SK-N-SH treated with all-trans-retinoic acid at 6 μM for 48 hours (cell line): Measurements from ENCODE around the gene MTREX.

Experiments used
- ATAC-seq: fragments of 200-7000 bp; cut with Tn5 transposase; 3 replicates; pipeline ENCODE4 v1.9.1; 2020; ENCODE audit warnings: mild to moderate bottlenecking, moderate library complexity
- BACH2 ChIP-seq: fragments of 250-450 bp; sonication (Bioruptor Pico); IDR thresholded peaks from 2 replicates; pipeline ENCODE4 v1.9.0; 2021; ENCODE audit warnings: mild to moderate bottlenecking, borderline replicate concordance
- CREB5 ChIP-seq: fragments of 250-450 bp; sonication (Bioruptor Pico); IDR thresholded peaks from 2 replicates; pipeline ENCODE4 v1.5.1; 2020; ENCODE audit warnings: low read depth, mild to moderate bottlenecking, moderate library complexity
- CSDC2 ChIP-seq: fragments of 250-450 bp; sonication (Bioruptor Pico); IDR thresholded peaks from 2 replicates; pipeline ENCODE4 v1.5.0; 2020; ENCODE audit warnings: mild to moderate bottlenecking, moderate library complexity
- ESRRG ChIP-seq: fragments of 250-450 bp; sonication (Bioruptor Pico); IDR thresholded peaks from 2 replicates; pipeline ENCODE4 v1.6.1; 2021; ENCODE audit warnings: mild to moderate bottlenecking
- GLIS3 ChIP-seq: fragments of 250-450 bp; sonication (Bioruptor Pico); IDR thresholded peaks from 2 replicates; pipeline ENCODE4 v1.5.0; 2020; ENCODE audit warnings: mild to moderate bottlenecking, moderate library complexity
- ISL1 ChIP-seq: fragments of 250-450 bp; sonication (Bioruptor Pico); IDR thresholded peaks from 2 replicates; pipeline ENCODE4 v2.1.2; 2022; ENCODE audit warnings: mild to moderate bottlenecking, moderate library complexity
- PATZ1 ChIP-seq: fragments of 250-450 bp; sonication (Bioruptor Pico); IDR thresholded peaks from 2 replicates; pipeline ENCODE4 v1.8.0; 2020; ENCODE audit warnings: mild to moderate bottlenecking, moderate library complexity, borderline replicate concordance
- POU6F1 ChIP-seq: fragments of 250-450 bp; sonication (Bioruptor Pico); IDR thresholded peaks from 2 replicates; pipeline ENCODE4 v1.8.0; 2021; ENCODE audit warnings: low read depth, mild to moderate bottlenecking, moderate library complexity, borderline replicate concordance
- PPARA ChIP-seq: fragments of 250-450 bp; sonication (Bioruptor Pico); IDR thresholded peaks from 2 replicates; pipeline ENCODE4 v1.5.0; 2020; ENCODE audit warnings: mild to moderate bottlenecking, borderline replicate concordance
- RARB ChIP-seq: fragments of 250-450 bp; sonication (Bioruptor Pico); IDR thresholded peaks from 2 replicates; pipeline ENCODE4 v1.8.0; 2021; ENCODE audit warnings: mild to moderate bottlenecking, moderate library complexity
- SNAI2 ChIP-seq: fragments of 250-450 bp; sonication (Bioruptor Pico); IDR thresholded peaks from 2 replicates; pipeline ENCODE4 v1.5.0; 2020; ENCODE audit warnings: mild to moderate bottlenecking, moderate library complexity
- TCF4 ChIP-seq: fragments of 250-450 bp; sonication (Bioruptor Pico); IDR thresholded peaks from 2 replicates; pipeline ENCODE4 v1.8.0; 2021; ENCODE audit warnings: mild to moderate bottlenecking, moderate library complexity, borderline replicate concordance
- TOX ChIP-seq: fragments of 250-450 bp; sonication (Bioruptor Pico); IDR thresholded peaks from 2 replicates; pipeline ENCODE4 v1.8.0; 2021; ENCODE audit warnings: mild to moderate bottlenecking, moderate library complexity, borderline replicate concordance
- TSHZ2 ChIP-seq: fragments of 250-450 bp; sonication (Bioruptor Pico); IDR thresholded peaks from 2 replicates; pipeline ENCODE4 v1.5.0; 2020; ENCODE audit warnings: mild to moderate bottlenecking, moderate library complexity
- ZC3H10 ChIP-seq: fragments of 250-450 bp; sonication (Bioruptor Pico); IDR thresholded peaks from 2 replicates; pipeline ENCODE4 v1.5.1; 2021; ENCODE audit warnings: mild to moderate bottlenecking, moderate library complexity
- ZFP3 ChIP-seq: fragments of 250-450 bp; sonication (Bioruptor Pico); IDR thresholded peaks from 2 replicates; pipeline ENCODE4 v1.5.0; 2020; ENCODE audit warnings: mild to moderate bottlenecking, moderate library complexity
- ZFP30 ChIP-seq: fragments of 450-650 bp; formaldehyde crosslinking; IDR thresholded peaks from 2 replicates; pipeline ENCODE4 v1.5.0; 2022; ENCODE audit warnings: mild to moderate bottlenecking, moderate library complexity
- ZNF8 ChIP-seq: fragments of 450-650 bp; formaldehyde crosslinking; IDR thresholded peaks from 2 replicates; pipeline ENCODE4 v1.5.0; 2020; ENCODE audit warnings: mild to moderate bottlenecking, moderate library complexity

The MTREX gene

GRCh38 chr5:55459572-55459971 lies 151.8 kb downstream of the MTREX start:
- no peak for TF ChIP-seq GLIS3
- TF ChIP-seq TSHZ2 = no peak
- TF ChIP-seq ISL1 = no peak
- no peak for TF ChIP-seq ESRRG (CRISPR knock-in tag)
- no peak for TF ChIP-seq BACH2 (CRISPR knock-in tag)
- TF ChIP-seq CSDC2 = no peak
- no peak for TF ChIP-seq TOX
- no peak for TF ChIP-seq PATZ1
- no peak for TF ChIP-seq SNAI2
- no peak for TF ChIP-seq ZFP30 (CRISPR knock-in tag)
- no peak for TF ChIP-seq ZC3H10 (CRISPR knock-in tag)
- ATAC-seq = no peak

GRCh38 chr5:55463613-55464012 lies 155.8 kb downstream of the MTREX start:
- ATAC-seq = no peak
- TF ChIP-seq SNAI2 = no peak
- no peak for TF ChIP-seq ESRRG (CRISPR knock-in tag)
- no peak for TF ChIP-seq POU6F1 (CRISPR knock-in tag)
- TF ChIP-seq PPARA (CRISPR knock-in tag) = no peak
- no peak for TF ChIP-seq TSHZ2

GRCh38 chr5:55467862-55468551 lies 160.2 kb downstream of the MTREX start:
- no peak for ATAC-seq

More at GRCh38 chr5:55467862-55468551, 160.2 kb downstream of the MTREX start:
- TF ChIP-seq RARB (CRISPR knock-in tag) (no peak), TCF4 (CRISPR knock-in tag) (no peak), ZNF8 (CRISPR knock-in tag) (no peak), POU6F1 (CRISPR knock-in tag) (no peak), PATZ1 (no peak), ZFP3 (CRISPR knock-in tag) (no peak), ZC3H10 (CRISPR knock-in tag) (no peak), ZFP30 (CRISPR knock-in tag) (no peak), CREB5 (CRISPR knock-in tag) (no peak), BACH2 (CRISPR knock-in tag) (no peak), ESRRG (CRISPR knock-in tag) (no peak), TSHZ2 (no peak)
